IMR-90 (cell line): ENCODE results near the gene RASSF5.

Experiments used
- BHLHE40 ChIP-seq: fragments of 150-350 bp; IDR thresholded peaks from 2 replicates; pipeline ENCODE4 v1.6.1; 2016; ENCODE audit warnings: mild to moderate bottlenecking, low read depth, low read length
- CEBPB ChIP-seq: IDR thresholded peaks from 2 replicates; pipeline ENCODE4 v1.6.1; 2012; ENCODE audit warnings: low read depth, low read length, improper control_type of control experiment
- CHD1 ChIP-seq: IDR thresholded peaks from 2 replicates; pipeline ENCODE4 v1.6.1; 2012; ENCODE audit warnings: low read depth, low read length, improper control_type of control experiment
- MAFK ChIP-seq: IDR thresholded peaks from 2 replicates; pipeline ENCODE4 v1.6.1; 2012; ENCODE audit warnings: low read depth, low read length, improper control_type of control experiment
- MAZ ChIP-seq: IDR thresholded peaks from 2 replicates; pipeline ENCODE4 v1.6.1; 2012; ENCODE audit warnings: low read depth, mild to moderate bottlenecking, low read length, improper control_type of control experiment, moderate library complexity, borderline replicate concordance
- MXI1 ChIP-seq: IDR thresholded peaks from 2 replicates; pipeline ENCODE4 v1.6.1; 2012; ENCODE audit warnings: low read depth, mild to moderate bottlenecking, low read length, moderate library complexity, borderline replicate concordance
- NFE2L2 ChIP-seq: fragments of 150-350 bp; IDR thresholded peaks from 2 replicates; pipeline ENCODE4 v1.6.1; 2016; ENCODE audit warnings: low read depth, mild to moderate bottlenecking, low read length
- POLR2A ChIP-seq: IDR thresholded peaks from 2 replicates; pipeline ENCODE4 v1.6.1; 2012; ENCODE audit warnings: mild to moderate bottlenecking, low read depth, low read length
- RCOR1 ChIP-seq: IDR thresholded peaks from 2 replicates; pipeline ENCODE4 v1.6.1; 2012; ENCODE audit warnings: mild to moderate bottlenecking, low read length, improper control_type of control experiment; ENCODE audit not compliant: insufficient replicate concordance
- RFX5 ChIP-seq: IDR thresholded peaks from 2 replicates; pipeline ENCODE4 v1.8.0; 2012; ENCODE audit warnings: low read depth, mild to moderate bottlenecking, low read length, moderate library complexity
- SMC3 ChIP-seq: fragments of 150-350 bp; IDR thresholded peaks from 2 replicates; pipeline ENCODE4 v1.6.1; 2016; ENCODE audit warnings: low read depth, mild to moderate bottlenecking, antibody characterized with exemption, low read length, moderate library complexity
- TF ChIP-seq, protein P1 (sequence below): conservative IDR thresholded peaks from 2 replicates; pipeline ENCODE4 v1.5.1; 2012; ENCODE audit warnings: mild to moderate bottlenecking, low read depth, low read length, improper control_type of control experiment
- TF ChIP-seq, protein P2 (sequence below): fragments of 150-350 bp; IDR thresholded peaks from 2 replicates; pipeline ENCODE4 v1.6.1; 2017; ENCODE audit warnings: mild to moderate bottlenecking, antibody characterized with exemption, low read length, low read depth

DNA sequence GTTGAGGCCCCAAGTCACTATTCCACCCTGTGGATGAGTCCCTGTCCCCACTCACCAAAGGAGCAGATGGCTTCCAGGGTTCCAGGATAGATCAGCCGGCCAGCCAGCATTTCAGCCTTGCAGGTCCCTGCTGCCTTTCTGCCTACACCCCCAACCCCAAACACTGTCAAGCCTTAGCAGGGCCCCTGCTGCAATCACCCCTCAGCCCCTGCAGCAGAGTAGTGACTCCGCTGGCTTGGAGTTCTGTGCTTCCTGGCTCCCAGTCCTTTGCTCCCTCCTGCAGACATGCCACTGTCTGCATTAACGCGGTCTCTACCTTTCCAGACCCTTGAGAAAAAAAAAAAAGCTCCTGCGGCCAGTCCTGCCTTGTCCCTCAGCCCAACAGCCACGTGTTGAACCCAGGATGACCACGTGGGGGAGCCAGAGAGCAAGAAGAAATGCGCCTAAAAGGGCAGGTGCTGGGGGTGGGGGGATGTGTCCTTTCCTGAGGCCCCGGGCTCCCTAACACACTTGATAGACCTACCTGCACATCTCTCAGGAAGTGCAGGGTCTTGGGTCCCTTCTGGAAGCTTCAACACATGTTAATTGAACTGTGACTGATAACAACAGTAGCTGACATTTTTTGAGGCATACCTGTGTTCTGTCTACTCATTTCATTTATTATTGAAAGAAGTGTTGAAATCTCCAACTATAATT lies 37.4 kb downstream of the RASSF5 start:
- TF ChIP-seq MAFK (no peak), POLR2A (no peak), RFX5 (no peak), SMC3 (peak; percentile 75), MAZ (no peak), CHD1 (no peak), NFE2L2 (no peak), RCOR1 (no peak), MXI1 (no peak), BHLHE40 (no peak), CEBPB (no peak)
- TF ChIP-seq, protein P1, sequence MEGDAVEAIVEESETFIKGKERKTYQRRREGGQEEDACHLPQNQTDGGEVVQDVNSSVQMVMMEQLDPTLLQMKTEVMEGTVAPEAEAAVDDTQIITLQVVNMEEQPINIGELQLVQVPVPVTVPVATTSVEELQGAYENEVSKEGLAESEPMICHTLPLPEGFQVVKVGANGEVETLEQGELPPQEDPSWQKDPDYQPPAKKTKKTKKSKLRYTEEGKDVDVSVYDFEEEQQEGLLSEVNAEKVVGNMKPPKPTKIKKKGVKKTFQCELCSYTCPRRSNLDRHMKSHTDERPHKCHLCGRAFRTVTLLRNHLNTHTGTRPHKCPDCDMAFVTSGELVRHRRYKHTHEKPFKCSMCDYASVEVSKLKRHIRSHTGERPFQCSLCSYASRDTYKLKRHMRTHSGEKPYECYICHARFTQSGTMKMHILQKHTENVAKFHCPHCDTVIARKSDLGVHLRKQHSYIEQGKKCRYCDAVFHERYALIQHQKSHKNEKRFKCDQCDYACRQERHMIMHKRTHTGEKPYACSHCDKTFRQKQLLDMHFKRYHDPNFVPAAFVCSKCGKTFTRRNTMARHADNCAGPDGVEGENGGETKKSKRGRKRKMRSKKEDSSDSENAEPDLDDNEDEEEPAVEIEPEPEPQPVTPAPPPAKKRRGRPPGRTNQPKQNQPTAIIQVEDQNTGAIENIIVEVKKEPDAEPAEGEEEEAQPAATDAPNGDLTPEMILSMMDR = peak; percentile 74
- TF ChIP-seq, protein P2, sequence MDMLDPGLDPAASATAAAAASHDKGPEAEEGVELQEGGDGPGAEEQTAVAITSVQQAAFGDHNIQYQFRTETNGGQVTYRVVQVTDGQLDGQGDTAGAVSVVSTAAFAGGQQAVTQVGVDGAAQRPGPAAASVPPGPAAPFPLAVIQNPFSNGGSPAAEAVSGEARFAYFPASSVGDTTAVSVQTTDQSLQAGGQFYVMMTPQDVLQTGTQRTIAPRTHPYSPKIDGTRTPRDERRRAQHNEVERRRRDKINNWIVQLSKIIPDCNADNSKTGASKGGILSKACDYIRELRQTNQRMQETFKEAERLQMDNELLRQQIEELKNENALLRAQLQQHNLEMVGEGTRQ = peak; percentile 80
